DND-41 (cell line): ENCODE results near the gene EPHA10.

Experiments
- CTCF ChIP-seq: IDR thresholded peaks from 2 replicates; pipeline ENCODE4 v1.5.1; 2012; ENCODE audit warnings: borderline replicate concordance, low read length, moderate library complexity, mild to moderate bottlenecking; ENCODE audit not compliant: poor library complexity, severe bottlenecking; ENCODE audit errors: extremely low read depth
- EZH2 ChIP-seq: IDR thresholded peaks from 3 replicates; pipeline ENCODE4 v1.6.1; 2012; ENCODE audit warnings: borderline replicate concordance, low read depth, mild to moderate bottlenecking, moderate library complexity, low read length, inconsistent platforms; ENCODE audit not compliant: severe bottlenecking

GRCh38 chr1:37802439-37802838, 37.5 kb upstream of the EPHA10 start:
- TF ChIP-seq CTCF (no peak), EZH2 (no peak)
